ENCODE measurements around the gene CACNA1C.

Gene CACNA1C

GRCh38 chr12:2652401-2653081 lies 599.8 kb downstream of the CACNA1C start:
- Histone ChIP-seq H3K4me3 (ENCODE audit: low read length) (no peak overlapping the region), H3K79me2 (ENCODE audit: control insufficient read depth, low read length) (no peaks in the 10 kb centered on the region), H3K4me2 (ENCODE audit: low read length) (no peak overlapping the region), H3K4me1 (ENCODE audit: control insufficient read depth, low read length) (no peaks in the 10 kb centered on the region), H3K27ac (ENCODE audit: low read depth, low read length) (no peak overlapping the region), H3F3A (ENCODE audit: control insufficient read depth, insufficient read depth) (no peaks in the 10 kb centered on the region), H3K27me3 (ENCODE audit: control insufficient read depth, low read length) (peaks cover 11% of the 10 kb centered on the region), H3K9me3 (ENCODE audit: control insufficient read depth, insufficient read depth, low read length) (peaks cover 6% of the 10 kb centered on the region; the same call in 1 of the 2 replicates), H3K9me2 (replicated peaks; ENCODE audit: control insufficient read depth, low read length) (no peaks in the 10 kb centered on the region), H3K36me3 (ENCODE audit: control insufficient read depth, low read length) (no peaks in the 10 kb centered on the region), H4K20me1 (ENCODE audit: control insufficient read depth, insufficient read depth, low read depth, low read length) (no peaks in the 10 kb centered on the region)
- no peak for TF ChIP-seq EZH2phosphoT487 (IDR thresholded peaks at IDR 0.05; ENCODE audit: borderline replicate concordance, low read length)

GRCh38 chr12:2653461-2653965 lies 600.7 kb downstream of the CACNA1C start:
- no peaks in the 10 kb centered on the region for H3K36me3 ChIP-seq (ENCODE audit: control insufficient read depth, low read length)
- H3K27ac ChIP-seq (ENCODE audit: low read depth, low read length), result no peak overlapping the region
- no peak overlapping the region for H3K4me2 ChIP-seq (ENCODE audit: low read length)
- no peak overlapping the region for H3K4me3 ChIP-seq (ENCODE audit: low read length)
- peaks cover 8% of the 10 kb centered on the region for H3K27me3 ChIP-seq (ENCODE audit: control insufficient read depth, low read length)
- H3F3A ChIP-seq (ENCODE audit: control insufficient read depth, insufficient read depth), result no peaks in the 10 kb centered on the region
- no peaks in the 10 kb centered on the region for H3K9me2 ChIP-seq (replicated peaks; ENCODE audit: control insufficient read depth, low read length)
- H4K20me1 ChIP-seq (ENCODE audit: control insufficient read depth, insufficient read depth, low read depth, low read length), result no peaks in the 10 kb centered on the region
- TF ChIP-seq CTCF (IDR thresholded peaks at IDR 0.05; ENCODE audit: low read depth, low read length, poor library complexity, severe bottlenecking), result no peak
- TF ChIP-seq EZH2phosphoT487 (IDR thresholded peaks at IDR 0.05; ENCODE audit: borderline replicate concordance, low read length), result no peak
- no peaks in the 10 kb centered on the region for H3K79me2 ChIP-seq (ENCODE audit: control insufficient read depth, low read length)
- peaks cover 5% of the 10 kb centered on the region for H3K4me1 ChIP-seq (ENCODE audit: control insufficient read depth, low read length)
- H3K9me3 ChIP-seq (ENCODE audit: control insufficient read depth, insufficient read depth, low read length), result peaks cover 6% of the 10 kb centered on the region; the same call in 1 of the 2 replicates

- Histone ChIP-seq H3K27me3 (ENCODE audit: control insufficient read depth, low read length) (peaks cover 2% of the 10 kb centered on the region; the same call in 1 of the 2 replicates), H3K36me3 (ENCODE audit: control insufficient read depth, low read length) (no peaks in the 10 kb centered on the region), H3K9me2 (replicated peaks; ENCODE audit: control insufficient read depth, low read length) (no peaks in the 10 kb centered on the region), H3F3A (ENCODE audit: control insufficient read depth, insufficient read depth) (no peaks in the 10 kb centered on the region), H3K4me3 (ENCODE audit: low read length) (no peak overlapping the region), H3K4me1 (ENCODE audit: control insufficient read depth, low read length) (peaks cover 12% of the 10 kb centered on the region), H3K9me3 (ENCODE audit: control insufficient read depth, insufficient read depth, low read length) (peaks cover 6% of the 10 kb centered on the region; the same call in 1 of the 2 replicates), H3K4me2 (ENCODE audit: low read length) (no peak overlapping the region), H3K27ac (ENCODE audit: low read depth, low read length) (no peak overlapping the region), H4K20me1 (ENCODE audit: control insufficient read depth, insufficient read depth, low read depth, low read length) (no peaks in the 10 kb centered on the region), H3K79me2 (ENCODE audit: control insufficient read depth, low read length) (no peaks in the 10 kb centered on the region)
- no peak for TF ChIP-seq EZH2phosphoT487 (IDR thresholded peaks at IDR 0.05; ENCODE audit: borderline replicate concordance, low read length)
- TF ChIP-seq CTCF (IDR thresholded peaks at IDR 0.05; ENCODE audit: low read depth, low read length, poor library complexity, severe bottlenecking), result no peak
Observed at GRCh38 chr12:2654311-2654710, 601.5 kb downstream of the CACNA1C start.

GRCh38 chr12:2654741-2655140 lies 602.0 kb downstream of the CACNA1C start:
- H3K36me3 ChIP-seq (ENCODE audit: control insufficient read depth, low read length), result no peaks in the 10 kb centered on the region
- no peaks in the 10 kb centered on the region for H3K79me2 ChIP-seq (ENCODE audit: control insufficient read depth, low read length)
- no peak overlapping the region for H3K4me3 ChIP-seq (ENCODE audit: low read length)
- H4K20me1 ChIP-seq (ENCODE audit: control insufficient read depth, insufficient read depth, low read depth, low read length), result no peaks in the 10 kb centered on the region
- peaks cover 16% of the 10 kb centered on the region for H3K4me1 ChIP-seq (ENCODE audit: control insufficient read depth, low read length)
- TF ChIP-seq CTCF (IDR thresholded peaks at IDR 0.05; ENCODE audit: low read depth, low read length, poor library complexity, severe bottlenecking) (no peak), EZH2phosphoT487 (IDR thresholded peaks at IDR 0.05; ENCODE audit: borderline replicate concordance, low read length) (no peak)
- H3K27me3 ChIP-seq (ENCODE audit: control insufficient read depth, low read length), result peaks cover under 1% of the 10 kb centered on the region; the same call in 1 of the 2 replicates
- no peak overlapping the region for H3K27ac ChIP-seq (ENCODE audit: low read depth, low read length)
- no peaks in the 10 kb centered on the region for H3F3A ChIP-seq (ENCODE audit: control insufficient read depth, insufficient read depth)
- no peak overlapping the region for H3K4me2 ChIP-seq (ENCODE audit: low read length)
- H3K9me3 ChIP-seq (ENCODE audit: control insufficient read depth, insufficient read depth, low read length), result peaks cover 6% of the 10 kb centered on the region; the same call in 1 of the 2 replicates
- no peaks in the 10 kb centered on the region for H3K9me2 ChIP-seq (replicated peaks; ENCODE audit: control insufficient read depth, low read length)

Data from DOHH2 (cell line).